GM19238 (cell line): ENCODE results near the gene COX8C.
"Not testable (repeated sequence)": the region's sequence is repeated elsewhere in the genome, so short reads cannot be mapped to it uniquely, and the experiment has no call there.

Experiments used
- DNase-seq: peaks from one replicate; pipeline ENCODE4 v3.0.0; 2011; ENCODE audit warnings: low spot score; ENCODE audit not compliant: insufficient read length

The COX8C gene

GRCh38 chr14:93320489-93320888, 26.5 kb upstream of the COX8C start:
- DNase-seq: no peak

- DNase-seq: no peak
Measured at GRCh38 chr14:93322929-93323599, 23.9 kb upstream of the COX8C start.

- DNase-seq: no peak
Measured at GRCh38 chr14:93323600-93324174, 23.3 kb upstream of the COX8C start.

GRCh38 chr14:93326196-93326595, 20.8 kb upstream of the COX8C start:
- DNase-seq: no peak

- DNase-seq: no peak
Measured at GRCh38 chr14:93328546-93328945, 18.4 kb upstream of the COX8C start.

GRCh38 chr14:93329965-93330608, 16.9 kb upstream of the COX8C start:
- no peak for DNase-seq

- no peak for DNase-seq
Measured at GRCh38 chr14:93330609-93331000, 16.4 kb upstream of the COX8C start.

GRCh38 chr14:93331002-93331727, 15.8 kb upstream of the COX8C start:
- no peak for DNase-seq

- no peak for DNase-seq
Measured at GRCh38 chr14:93331728-93332396, 15.1 kb upstream of the COX8C start.

GRCh38 chr14:93332397-93332852, 14.6 kb upstream of the COX8C start:
- DNase-seq: peak; percentile 54

- DNase-seq: peak; percentile 95
Measured at GRCh38 chr14:93332853-93333630, 13.9 kb upstream of the COX8C start, which contains the start of gene BTBD7. Gene BTBD7 (minus strand): TSS chr14:93333036. CDS start chr14:93296051, 36,985 bp downstream.

- DNase-seq: no peak
Measured at GRCh38 chr14:93333631-93334103, 13.3 kb upstream of the COX8C start.

- DNase-seq: no peak
Measured at GRCh38 chr14:93337143-93337753, 9.7 kb upstream of the COX8C start.

GRCh38 chr14:93337884-93338283, 9.1 kb upstream of the COX8C start:
- DNase-seq: no peak

GRCh38 chr14:93343266-93343665, 3.7 kb upstream of the COX8C start:
- DNase-seq: no peak

GRCh38 chr14:93343797-93344196, 3.2 kb upstream of the COX8C start:
- no peak for DNase-seq

- DNase-seq: no peak
Measured at GRCh38 chr14:93347850-93348249, 868 bp downstream of the COX8C start.

- DNase-seq: no peak
Measured at GRCh38 chr14:93348292-93348691, 1.3 kb downstream of the COX8C start.

GRCh38 chr14:93354873-93355272, 7.9 kb downstream of the COX8C start:
- not testable (repeated sequence) for DNase-seq
